GM18502 (cell line): Measurements from ENCODE around the gene CLEC11A.
"Not testable (repeated sequence)": the region's sequence is repeated elsewhere in the genome, so short reads cannot be mapped to it uniquely, and the experiment has no call there.

Experiments used
- ATAC-seq: cut with Tn5 transposase; IDR thresholded peaks from one replicate; pipeline ENCODE4 v1.9.1; 2021; ENCODE audit warnings: mild to moderate bottlenecking; ENCODE audit not compliant: unreplicated experiment, poor library complexity

Gene CLEC11A

GRCh38 chr19:50721441-50722137 lies 1.6 kb upstream of the CLEC11A start:
- no peak for ATAC-seq

- no peak for ATAC-seq
These were observed 757 bp upstream of the CLEC11A start for GRCh38 chr19:50722201-50723013.

GRCh38 chr19:50723735-50724521 lies 764 bp downstream of the CLEC11A start:
- ATAC-seq, result no peak

GRCh38 chr19:50724522-50725217 lies 1.5 kb downstream of the CLEC11A start:
- ATAC-seq, result peak; percentile 76

- ATAC-seq, result no peak
These were observed 2.2 kb downstream of the CLEC11A start for GRCh38 chr19:50725218-50725910.

- ATAC-seq, result no peak
These were observed 2.7 kb downstream of the CLEC11A start for GRCh38 chr19:50725911-50726230.

- no peak for ATAC-seq
These were observed 5.0 kb downstream of the CLEC11A start for GRCh38 chr19:50728084-50728737.

GRCh38 chr19:50729894-50730293 lies 6.7 kb downstream of the CLEC11A start:
- no peak for ATAC-seq

- no peak for ATAC-seq
These were observed 12.7 kb downstream of the CLEC11A start for GRCh38 chr19:50735869-50736268.

- no peak for ATAC-seq
These were observed 13.2 kb downstream of the CLEC11A start for GRCh38 chr19:50736338-50736737.

- no peak for ATAC-seq
These were observed 16.2 kb downstream of the CLEC11A start for GRCh38 chr19:50739132-50739913.

GRCh38 chr19:50739914-50740426 lies 16.8 kb downstream of the CLEC11A start:
- ATAC-seq, result no peak

GRCh38 chr19:50741179-50741933 lies 18.2 kb downstream of the CLEC11A start:
- no peak for ATAC-seq

GRCh38 chr19:50743537-50743936 lies 20.4 kb downstream of the CLEC11A start:
- no peak for ATAC-seq

- no peak for ATAC-seq
These were observed 22.1 kb downstream of the CLEC11A start for GRCh38 chr19:50745221-50745620.

GRCh38 chr19:50747141-50747540 lies 24.0 kb downstream of the CLEC11A start:
- ATAC-seq, result not testable (repeated sequence)

- no peak for ATAC-seq
These were observed 26.3 kb downstream of the CLEC11A start for GRCh38 chr19:50749490-50749889.

- no peak for ATAC-seq
These were observed 26.8 kb downstream of the CLEC11A start for GRCh38 chr19:50750010-50750409.
